ENCODE results near the gene MED12L.

DNA sequence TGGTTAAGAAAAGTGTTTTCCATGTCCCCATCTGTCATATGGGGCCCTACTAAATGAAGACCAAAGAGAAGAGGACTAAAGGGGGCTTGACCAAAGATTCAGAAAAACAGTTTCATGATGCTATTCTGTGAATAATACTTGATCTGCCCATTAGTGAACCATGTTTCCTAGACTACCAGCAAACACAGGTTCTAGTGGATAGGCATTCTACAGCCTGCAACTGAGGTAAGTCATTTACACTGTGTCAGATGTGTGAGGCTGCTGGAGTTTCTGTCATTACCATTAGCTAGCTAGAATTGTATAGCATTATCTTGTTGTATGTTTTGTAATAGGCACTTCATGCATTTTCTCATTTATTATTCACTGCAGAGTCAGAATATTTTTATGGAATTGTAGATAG lies 111.0 kb downstream of the MED12L start:
- no peak for TF ChIP-seq CEBPB (IDR thresholded peaks at IDR 0.05; ENCODE audit: low read depth)
- TF ChIP-seq POLR2A (IDR thresholded peaks at IDR 0.05; ENCODE audit: borderline replicate concordance, extremely low read depth, insufficient read depth, insufficient read length) = no peak
